ENCODE results near the gene DNAAF1.
A peak's percentile ranks its signal among the peaks of the same experiment; 100 is the strongest.

The DNAAF1 gene

GRCh38 chr16:84182680-84183571, 37.8 kb downstream of the DNAAF1 start:
- H3K4me3 ChIP-seq (ENCODE audit: control insufficient read depth, low read depth, low read length): no peak overlapping the region
- TF ChIP-seq, protein P1, sequence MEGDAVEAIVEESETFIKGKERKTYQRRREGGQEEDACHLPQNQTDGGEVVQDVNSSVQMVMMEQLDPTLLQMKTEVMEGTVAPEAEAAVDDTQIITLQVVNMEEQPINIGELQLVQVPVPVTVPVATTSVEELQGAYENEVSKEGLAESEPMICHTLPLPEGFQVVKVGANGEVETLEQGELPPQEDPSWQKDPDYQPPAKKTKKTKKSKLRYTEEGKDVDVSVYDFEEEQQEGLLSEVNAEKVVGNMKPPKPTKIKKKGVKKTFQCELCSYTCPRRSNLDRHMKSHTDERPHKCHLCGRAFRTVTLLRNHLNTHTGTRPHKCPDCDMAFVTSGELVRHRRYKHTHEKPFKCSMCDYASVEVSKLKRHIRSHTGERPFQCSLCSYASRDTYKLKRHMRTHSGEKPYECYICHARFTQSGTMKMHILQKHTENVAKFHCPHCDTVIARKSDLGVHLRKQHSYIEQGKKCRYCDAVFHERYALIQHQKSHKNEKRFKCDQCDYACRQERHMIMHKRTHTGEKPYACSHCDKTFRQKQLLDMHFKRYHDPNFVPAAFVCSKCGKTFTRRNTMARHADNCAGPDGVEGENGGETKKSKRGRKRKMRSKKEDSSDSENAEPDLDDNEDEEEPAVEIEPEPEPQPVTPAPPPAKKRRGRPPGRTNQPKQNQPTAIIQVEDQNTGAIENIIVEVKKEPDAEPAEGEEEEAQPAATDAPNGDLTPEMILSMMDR (IDR thresholded peaks at IDR 0.05; ENCODE audit: control insufficient read depth, insufficient read depth, low read depth, low read length, missing control alignments): no peak
- no peak for DNase-seq (ENCODE audit: low read depth)

GRCh38 chr16:84183572-84183875, 38.4 kb downstream of the DNAAF1 start:
- no peak overlapping the region for H3K4me3 ChIP-seq (ENCODE audit: control insufficient read depth, low read depth, low read length)
- TF ChIP-seq, protein P1 (IDR thresholded peaks at IDR 0.05; ENCODE audit: control insufficient read depth, insufficient read depth, low read depth, low read length, missing control alignments): no peak
- DNase-seq (ENCODE audit: low read depth): no peak

DNA sequence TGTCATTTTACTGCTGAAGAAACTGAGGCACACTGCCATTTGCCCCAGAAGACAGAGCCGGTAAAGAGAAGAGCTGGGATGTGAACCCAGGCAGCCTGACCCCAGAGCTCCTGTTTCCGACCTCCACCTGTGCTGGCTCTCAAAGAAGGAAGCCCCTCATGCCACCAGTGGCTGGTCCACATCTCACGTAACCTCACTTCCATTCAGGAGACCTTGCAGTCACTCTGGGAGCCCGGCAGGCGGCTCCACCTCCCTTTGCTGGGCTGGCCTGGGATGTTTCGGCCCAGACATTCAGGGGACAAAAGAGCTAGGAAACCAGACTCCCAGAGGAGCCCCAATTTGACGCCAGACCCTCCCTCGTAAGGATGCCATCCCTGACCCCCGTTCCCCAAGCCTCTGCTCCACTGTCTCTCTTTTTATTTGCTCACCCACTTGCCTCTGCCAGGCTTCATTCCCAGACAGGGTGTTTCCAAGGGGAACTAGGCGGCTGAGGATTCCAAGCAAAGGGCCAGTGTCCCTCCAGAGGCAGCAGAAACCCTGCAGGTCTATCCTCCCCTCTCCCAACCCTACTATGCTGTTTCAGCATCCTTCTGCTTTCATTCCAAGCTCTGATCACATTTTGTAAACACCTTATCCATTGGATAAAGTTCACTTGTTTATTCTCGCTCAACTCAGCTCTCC, 38.9 kb downstream of the DNAAF1 start:
- no peak for DNase-seq (ENCODE audit: low read depth)
- TF ChIP-seq, protein P1 (IDR thresholded peaks at IDR 0.05; ENCODE audit: control insufficient read depth, insufficient read depth, low read depth, low read length, missing control alignments): peak; percentile 38
- H3K4me3 ChIP-seq (ENCODE audit: control insufficient read depth, low read depth, low read length): no peak overlapping the region

GRCh38 chr16:84184775-84185174, 39.7 kb downstream of the DNAAF1 start:
- H3K4me3 ChIP-seq (ENCODE audit: control insufficient read depth, low read depth, low read length): no peak overlapping the region
- DNase-seq (ENCODE audit: low read depth): no peak
- TF ChIP-seq, protein P1 (IDR thresholded peaks at IDR 0.05; ENCODE audit: control insufficient read depth, insufficient read depth, low read depth, low read length, missing control alignments): no peak

GRCh38 chr16:84186685-84187437, 41.8 kb downstream of the DNAAF1 start, which contains the start of gene TAF1C:
Gene TAF1C, minus strand, starts transcription at chr16:84187057. Its CDS starts 2,069 bp downstream, at chr16:84184988.
- peak; percentile 72 for DNase-seq (ENCODE audit: low read depth)
- peak within 1 kb of the TSS; percentile 100 for H3K4me3 ChIP-seq (ENCODE audit: control insufficient read depth, low read depth, low read length)
- TF ChIP-seq, protein P1 (IDR thresholded peaks at IDR 0.05; ENCODE audit: control insufficient read depth, insufficient read depth, low read depth, low read length, missing control alignments): peak; percentile 98

- TF ChIP-seq, protein P1 (IDR thresholded peaks at IDR 0.05; ENCODE audit: control insufficient read depth, insufficient read depth, low read depth, low read length, missing control alignments): no peak
- no peak within 1 kb of the TSS for H3K4me3 ChIP-seq (ENCODE audit: control insufficient read depth, low read depth, low read length)
- DNase-seq (ENCODE audit: low read depth): no peak
These were observed 45.8 kb downstream of the DNAAF1 start, which contains the start of gene ADAD2 for GRCh38 chr16:84190731-84191388. Gene ADAD2, plus strand, starts transcription at chr16:84191157. Its CDS starts 74 bp downstream, at chr16:84191231.
